ENCODE measurements around the gene TIMM44. TPM values are rescaled to one million over a fixed set of nuclear protein-coding genes. Genes with fewer than 3 reads are reported as not detected.

The TIMM44 gene
- polyA plus RNA-seq, 3 donors, result 9.5 to 33.2 (median 10.4) TPM

DNA sequence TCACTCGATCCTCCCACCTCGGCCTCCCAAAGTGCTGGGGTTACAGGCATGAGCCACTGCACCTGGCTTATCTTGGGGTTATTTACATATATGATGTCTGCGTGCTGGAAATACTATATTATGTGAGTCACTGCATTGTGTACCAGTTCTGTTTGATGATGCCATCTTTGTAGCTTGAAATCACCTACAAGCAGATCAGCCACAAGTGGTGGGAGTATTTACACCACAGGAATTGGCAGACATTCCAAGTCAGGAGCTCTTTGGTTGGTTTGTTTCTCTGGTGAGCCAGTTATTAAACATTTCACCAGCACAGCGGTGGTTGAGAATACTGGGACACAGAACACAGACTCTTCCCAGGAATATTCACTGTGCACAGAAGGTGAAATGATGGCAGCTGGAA lies 4.5 kb upstream of the TIMM44 start:
- Mint-ChIP-seq H3K4me3 (no peak overlapping the region), H3K27ac (no peak overlapping the region), H3K27me3 (ENCODE audit: low read depth in 3 of 3) (peaks cover 0 to 1% (median 1%) of the 10 kb centered on the region in 3 donors), H3K4me1 (peaks cover 19% of the 10 kb centered on the region), H3K9me3 (peaks cover 0 to 1% (median 0%) of the 10 kb centered on the region in 7 donors), H3K36me3 (no peaks in the 10 kb centered on the region)
- Histone ChIP-seq H2AFZ (ENCODE audit: insufficient read depth, low read depth, low read length, poor library complexity, severe bottlenecking) (no peak overlapping the region), H3K36me3 (replicated peaks in 1 of 2; ENCODE audit: control insufficient read depth in 1 of 2, insufficient read depth in 2 of 2, low read length in 2 of 2) (no peaks in the 10 kb centered on the region), H3K4me2 (replicated peaks; ENCODE audit: extremely low read depth, low read length, poor library complexity, severe bottlenecking) (no peak overlapping the region), H3K9ac (ENCODE audit: insufficient read depth, low read length, poor library complexity, severe bottlenecking) (no peak overlapping the region), H3K27ac (ENCODE audit: low read depth in 1 of 2, low read length in 2 of 2) (no peak overlapping the region), H3K9me3 (replicated peaks in 1 of 2; ENCODE audit: control insufficient read depth in 1 of 2, insufficient read depth in 1 of 2, low read length in 2 of 2) (no peaks in the 10 kb centered on the region), H3K27me3 (ENCODE audit: control insufficient read depth in 2 of 2, insufficient read depth in 2 of 2, low read length in 2 of 2) (no peaks in the 10 kb centered on the region), H3K4me1 (ENCODE audit: control insufficient read depth in 1 of 2, insufficient read depth in 2 of 2, low read length in 2 of 2) (peaks cover 6 to 24% of the 10 kb centered on the region in 2 donors), H3K79me2 (ENCODE audit: insufficient read depth, low read length) (peaks cover 2% of the 10 kb centered on the region), H4K20me1 (ENCODE audit: insufficient read depth, low read length) (no peaks in the 10 kb centered on the region), H3K4me3 (replicated peaks in 1 of 3; ENCODE audit: low read depth in 2 of 3, low read length in 3 of 3) (no peak overlapping the region)
- TF ChIP-seq CTCF (IDR thresholded peaks at IDR 0.05), result no peak
- WGBS (ENCODE audit: insufficient coverage), result 100% methylated on average over 2 of the region's 4 CpGs
- DNase-seq, result no peak
- intact Hi-C loops (cut with micrococcal nuclease), result loop anchor here (5.0 to 10.0 kb wide), 2 partner anchors 54 to 307 kb away; no protein-coding TSS in a partner anchor

GRCh38 chr19:7944177-7944761 lies 803 bp upstream of the TIMM44 start:
- peaks cover 10 to 18% of the 10 kb centered on the region in 2 donors for H3K36me3 Mint-ChIP-seq
- Histone ChIP-seq H3K27me3 (ENCODE audit: control insufficient read depth in 2 of 2, insufficient read depth in 2 of 2, low read length in 2 of 2) (no peaks in the 10 kb centered on the region), H3K4me2 (replicated peaks; ENCODE audit: extremely low read depth, low read length, poor library complexity, severe bottlenecking) (peak overlapping the region; percentile 76), H3K79me2 (ENCODE audit: insufficient read depth, low read length) (peaks cover 23% of the 10 kb centered on the region), H3K36me3 (replicated peaks in 1 of 2; ENCODE audit: control insufficient read depth in 1 of 2, insufficient read depth in 2 of 2, low read length in 2 of 2) (peaks cover 14 to 16% of the 10 kb centered on the region in 2 donors), H4K20me1 (ENCODE audit: insufficient read depth, low read length) (no peaks in the 10 kb centered on the region), H3K9me3 (replicated peaks in 1 of 2; ENCODE audit: control insufficient read depth in 1 of 2, insufficient read depth in 1 of 2, low read length in 2 of 2) (no peaks in the 10 kb centered on the region), H2AFZ (ENCODE audit: insufficient read depth, low read depth, low read length, poor library complexity, severe bottlenecking) (peak overlapping the region; percentile 93), H3K4me1 (ENCODE audit: control insufficient read depth in 1 of 2, insufficient read depth in 2 of 2, low read length in 2 of 2) (peaks cover 8 to 21% of the 10 kb centered on the region in 2 donors), H3K27ac (ENCODE audit: low read depth in 1 of 2, low read length in 2 of 2) (peak overlapping the region; percentile 66 to 91), H3K4me3 (replicated peaks in 1 of 3; ENCODE audit: low read depth in 2 of 3, low read length in 3 of 3) (peak overlapping the region; percentile 44 to 84 (median 48)), H3K9ac (ENCODE audit: insufficient read depth, low read length, poor library complexity, severe bottlenecking) (peak overlapping the region; percentile 89)
- peak overlapping the region; percentile 94 to 98 (median 97) for H3K27ac Mint-ChIP-seq
- H3K9me3 Mint-ChIP-seq, result peaks cover 0 to 2% (median 0%) of the 10 kb centered on the region in 7 donors
- H3K4me3 Mint-ChIP-seq, result peak overlapping the region; percentile 87 to 92
- TF ChIP-seq CTCF (IDR thresholded peaks at IDR 0.05), result peak; percentile 94
- DNase-seq, result peak; percentile 84 to 85 (median 84)
- intact Hi-C loops (cut with micrococcal nuclease), result loop anchor here (2.0 to 10.0 kb wide), 2 partner anchors 59 to 311 kb away; no protein-coding TSS in a partner anchor
- peaks cover 18% of the 10 kb centered on the region for H3K4me1 Mint-ChIP-seq
- 8% methylated on average over 12 of the region's 18 CpGs for WGBS (ENCODE audit: insufficient coverage)
- peaks cover 0 to 3% (median 0%) of the 10 kb centered on the region in 3 donors for H3K27me3 Mint-ChIP-seq (ENCODE audit: low read depth in 3 of 3)

Data from CD14-positive monocyte (primary cell).